Femur (tissue), 1 donor: ENCODE results near the gene TPK1.
A peak's percentile ranks its signal among the peaks of the same experiment; 100 is the strongest.
"Not testable (repeated sequence)": the region's sequence is repeated elsewhere in the genome, so short reads cannot be mapped to it uniquely, and the experiment has no call there.

Source experiments
- DNase-seq: peaks from one replicate; pipeline ENCODE4 v3.0.0-alpha.2; 2017

Gene TPK1

GRCh38 chr7:144455040-144455404, 380.8 kb downstream of the TPK1 start:
- DNase-seq: no peak

GRCh38 chr7:144454256-144455039, 381.4 kb downstream of the TPK1 start:
- no peak for DNase-seq

GRCh38 chr7:144452064-144452463, 383.8 kb downstream of the TPK1 start:
- DNase-seq: no peak

- no peak for DNase-seq
These were observed 390.3 kb downstream of the TPK1 start for GRCh38 chr7:144445590-144445989.

GRCh38 chr7:144439717-144440205, 396.1 kb downstream of the TPK1 start:
- no peak for DNase-seq

GRCh38 chr7:144438759-144439158, 397.1 kb downstream of the TPK1 start:
- DNase-seq: no peak

- DNase-seq: peak; percentile 50
These were observed 398.3 kb downstream of the TPK1 start for GRCh38 chr7:144437370-144438191.

GRCh38 chr7:144436500-144436899, 399.4 kb downstream of the TPK1 start:
- DNase-seq: no peak

- DNase-seq: no peak
These were observed 407.4 kb downstream of the TPK1 start for GRCh38 chr7:144428431-144428830.

GRCh38 chr7:144427539-144427938, 408.3 kb downstream of the TPK1 start:
- DNase-seq: not testable (repeated sequence)

GRCh38 chr7:144418931-144419330, 416.9 kb downstream of the TPK1 start:
- DNase-seq: not testable (repeated sequence)

- no peak for DNase-seq
These were observed 419.5 kb downstream of the TPK1 start for GRCh38 chr7:144416341-144416740.

GRCh38 chr7:144415858-144416257, 420.0 kb downstream of the TPK1 start:
- no peak for DNase-seq

GRCh38 chr7:144414815-144415214, 421.0 kb downstream of the TPK1 start:
- no peak for DNase-seq

- DNase-seq: no peak
These were observed 425.4 kb downstream of the TPK1 start for GRCh38 chr7:144410441-144410840.

GRCh38 chr7:144408121-144408520, 427.7 kb downstream of the TPK1 start:
- no peak for DNase-seq

- DNase-seq: no peak
These were observed 428.5 kb downstream of the TPK1 start for GRCh38 chr7:144407266-144407931.

GRCh38 chr7:144404946-144405345, 430.9 kb downstream of the TPK1 start:
- DNase-seq: no peak

- DNase-seq: no peak
These were observed 432.2 kb downstream of the TPK1 start, which contains the start of gene NOBOX for GRCh38 chr7:144403649-144404061. NOBOX (minus strand) TSS chr7:144403693.

GRCh38 chr7:144403102-144403501, 432.8 kb downstream of the TPK1 start:
- DNase-seq: no peak
